ENCODE results near the gene ADARB2.

ADARB2 gene

GRCh38 chr10:1416456-1417037 lies 320.8 kb downstream of the ADARB2 start:
- TF ChIP-seq CREB1 (IDR thresholded peaks at IDR 0.05; ENCODE audit: low read depth) (no peak), EP300 (IDR thresholded peaks at IDR 0.05; ENCODE audit: borderline replicate concordance) (no peak), YY1 (IDR thresholded peaks at IDR 0.05; ENCODE audit: low read depth) (no peak), TAF1 (IDR thresholded peaks at IDR 0.05; ENCODE audit: low read depth) (no peak), FOXM1 (IDR thresholded peaks at IDR 0.05; ENCODE audit: borderline replicate concordance, low read depth) (no peak)

GRCh38 chr10:1414893-1415292 lies 322.4 kb downstream of the ADARB2 start:
- no peak for TF ChIP-seq TAF1 (IDR thresholded peaks at IDR 0.05; ENCODE audit: low read depth)
- no peak for TF ChIP-seq REST (IDR thresholded peaks at IDR 0.05; ENCODE audit: low read depth)
- no peak for TF ChIP-seq ZBTB7A (IDR thresholded peaks at IDR 0.05; ENCODE audit: low read depth)
- TF ChIP-seq YY1 (IDR thresholded peaks at IDR 0.05; ENCODE audit: low read depth), result no peak

GRCh38 chr10:1413823-1414222 lies 323.5 kb downstream of the ADARB2 start:
- TF ChIP-seq RAD21 (IDR thresholded peaks at IDR 0.05; ENCODE audit: low read depth) (no peak), YY1 (IDR thresholded peaks at IDR 0.05; ENCODE audit: low read depth) (no peak), EGR1 (IDR thresholded peaks at IDR 0.05) (no peak), ZBTB7A (IDR thresholded peaks at IDR 0.05; ENCODE audit: low read depth) (no peak), NFIC (IDR thresholded peaks at IDR 0.05) (no peak), MAX (IDR thresholded peaks at IDR 0.05) (no peak), CEBPB (IDR thresholded peaks at IDR 0.05) (no peak), FOXM1 (IDR thresholded peaks at IDR 0.05; ENCODE audit: borderline replicate concordance, low read depth) (no peak), TCF12 (IDR thresholded peaks at IDR 0.05; ENCODE audit: low read depth) (no peak), EP300 (IDR thresholded peaks at IDR 0.05; ENCODE audit: borderline replicate concordance) (no peak), CREB1 (IDR thresholded peaks at IDR 0.05; ENCODE audit: low read depth) (no peak), TAF1 (IDR thresholded peaks at IDR 0.05; ENCODE audit: low read depth) (no peak), USF1 (IDR thresholded peaks at IDR 0.05) (no peak), TEAD4 (IDR thresholded peaks at IDR 0.05) (no peak), REST (IDR thresholded peaks at IDR 0.05; ENCODE audit: low read depth) (no peak)

GRCh38 chr10:1413256-1413655 lies 324.1 kb downstream of the ADARB2 start:
- no peak for TF ChIP-seq TCF12 (IDR thresholded peaks at IDR 0.05; ENCODE audit: low read depth)
- TF ChIP-seq CEBPB (IDR thresholded peaks at IDR 0.05), result no peak
- TF ChIP-seq YY1 (IDR thresholded peaks at IDR 0.05; ENCODE audit: low read depth), result no peak
- no peak for TF ChIP-seq MAX (IDR thresholded peaks at IDR 0.05)
- no peak for TF ChIP-seq ZBTB7A (IDR thresholded peaks at IDR 0.05; ENCODE audit: low read depth)
- TF ChIP-seq REST (IDR thresholded peaks at IDR 0.05; ENCODE audit: low read depth), result no peak
- no peak for TF ChIP-seq NFIC (IDR thresholded peaks at IDR 0.05)
- TF ChIP-seq USF1 (IDR thresholded peaks at IDR 0.05), result no peak
- TF ChIP-seq TAF1 (IDR thresholded peaks at IDR 0.05; ENCODE audit: low read depth), result no peak
- TF ChIP-seq EP300 (IDR thresholded peaks at IDR 0.05; ENCODE audit: borderline replicate concordance), result no peak
- no peak for TF ChIP-seq CREB1 (IDR thresholded peaks at IDR 0.05; ENCODE audit: low read depth)
- no peak for TF ChIP-seq FOXM1 (IDR thresholded peaks at IDR 0.05; ENCODE audit: borderline replicate concordance, low read depth)
- TF ChIP-seq EGR1 (IDR thresholded peaks at IDR 0.05), result no peak
- TF ChIP-seq RAD21 (IDR thresholded peaks at IDR 0.05; ENCODE audit: low read depth), result no peak
- TF ChIP-seq TEAD4 (IDR thresholded peaks at IDR 0.05), result no peak

Measured in Ishikawa (cell line).